Right atrium auricular region (tissue), 2 donors: ENCODE data around the gene EVA1A. TPM values are rescaled to one million over a fixed set of nuclear protein-coding genes. Genes with fewer than 3 reads are reported as not detected.

Source experiments
- DNase-seq: peaks from one replicate; pipeline ENCODE4 v3.0.0-alpha.2; 2019; ENCODE audit warnings: low spot score
- H3K27ac ChIP-seq, 2 donors: fragments of 200-600 bp; sonication (generic); 1 replicate in 1 of 2; 2 replicates in 1 of 2; pipeline ENCODE4 v1.5.1; 2016 to 2019
- H3K27me3 ChIP-seq, 2 donors: fragments of 200-600 bp; sonication (generic); one replicate each; pipeline versions ENCODE4 v1.5.1 to v1.6.0; 2017 to 2019
- H3K36me3 ChIP-seq: fragments of 200-600 bp; sonication (generic); one replicate; pipeline ENCODE4 v1.5.1; 2016
- H3K4me1 ChIP-seq, 2 donors: fragments of 200-600 bp; sonication (generic); one replicate each; pipeline versions ENCODE4 v1.5.1 to v1.6.0; 2017 to 2019
- H3K4me3 ChIP-seq, 2 donors: fragments of 200-600 bp; sonication (generic); 1 replicate in 1 of 2; 2 replicates in 1 of 2; pipeline ENCODE4 v1.5.1; 2017 to 2019; ENCODE audit warnings: mild to moderate bottlenecking in 1 of 2, moderate library complexity in 1 of 2
- H3K9me3 ChIP-seq, 2 donors: fragments of 200-600 bp; sonication (generic); one replicate each; pipeline ENCODE4 v1.5.1; 2019
- total RNA-seq, 2 donors: library from RNA; depleted of rRNA; stranded (reverse); fragments of >200 nt; gene quantifications; one replicate each; pipeline ENCODE4 v1.1.0, GENCODE V29; 2016
- TF ChIP-seq, protein P1 (sequence below), 2 donors: fragments of 200-600 bp; sonication (generic); IDR thresholded peaks; one replicate each; pipeline ENCODE4 v1.5.1; 2019; ENCODE audit warnings: antibody characterized with exemption in 2 of 2

Gene EVA1A
- total RNA-seq, 2 donors from 2014 or later: 0.47 to 1.2 TPM

GRCh38 chr2:75500633-75501032, 60.1 kb downstream of the EVA1A start:
- TF ChIP-seq, protein P1, sequence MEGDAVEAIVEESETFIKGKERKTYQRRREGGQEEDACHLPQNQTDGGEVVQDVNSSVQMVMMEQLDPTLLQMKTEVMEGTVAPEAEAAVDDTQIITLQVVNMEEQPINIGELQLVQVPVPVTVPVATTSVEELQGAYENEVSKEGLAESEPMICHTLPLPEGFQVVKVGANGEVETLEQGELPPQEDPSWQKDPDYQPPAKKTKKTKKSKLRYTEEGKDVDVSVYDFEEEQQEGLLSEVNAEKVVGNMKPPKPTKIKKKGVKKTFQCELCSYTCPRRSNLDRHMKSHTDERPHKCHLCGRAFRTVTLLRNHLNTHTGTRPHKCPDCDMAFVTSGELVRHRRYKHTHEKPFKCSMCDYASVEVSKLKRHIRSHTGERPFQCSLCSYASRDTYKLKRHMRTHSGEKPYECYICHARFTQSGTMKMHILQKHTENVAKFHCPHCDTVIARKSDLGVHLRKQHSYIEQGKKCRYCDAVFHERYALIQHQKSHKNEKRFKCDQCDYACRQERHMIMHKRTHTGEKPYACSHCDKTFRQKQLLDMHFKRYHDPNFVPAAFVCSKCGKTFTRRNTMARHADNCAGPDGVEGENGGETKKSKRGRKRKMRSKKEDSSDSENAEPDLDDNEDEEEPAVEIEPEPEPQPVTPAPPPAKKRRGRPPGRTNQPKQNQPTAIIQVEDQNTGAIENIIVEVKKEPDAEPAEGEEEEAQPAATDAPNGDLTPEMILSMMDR (IDR thresholded peaks at IDR 0.05): no peak
- H3K27ac ChIP-seq: no peak overlapping the region
- H3K36me3 ChIP-seq: no peaks in the 10 kb centered on the region
- no peaks in the 10 kb centered on the region for H3K9me3 ChIP-seq
- no peak overlapping the region for H3K4me3 ChIP-seq
- DNase-seq: no peak
- H3K27me3 ChIP-seq: no peaks in the 10 kb centered on the region
- H3K4me1 ChIP-seq: no peaks in the 10 kb centered on the region

DNA sequence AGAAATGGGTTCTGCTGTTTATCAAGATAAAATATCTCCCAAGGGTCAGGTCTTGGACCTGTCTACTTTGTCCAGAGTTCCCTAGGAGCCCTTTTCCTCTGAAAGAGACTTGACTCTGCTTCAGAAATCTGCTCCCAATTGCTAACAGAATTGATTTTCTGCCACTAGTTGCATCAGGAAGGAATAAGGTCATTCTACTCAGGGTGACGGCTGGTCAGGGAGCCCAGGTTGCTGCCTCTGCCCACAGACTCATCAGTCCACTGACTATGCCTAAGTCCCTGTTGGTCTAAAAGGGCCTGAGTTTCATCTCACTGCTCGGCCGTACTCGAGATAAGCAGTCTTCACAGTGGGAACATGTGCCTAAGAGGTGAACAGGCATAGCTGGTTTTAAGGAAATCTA, 61.2 kb downstream of the EVA1A start:
- Histone ChIP-seq H3K36me3 (no peaks in the 10 kb centered on the region), H3K9me3 (no peaks in the 10 kb centered on the region), H3K4me3 (no peak overlapping the region), H3K27me3 (no peaks in the 10 kb centered on the region), H3K27ac (no peak overlapping the region), H3K4me1 (no peaks in the 10 kb centered on the region)
- TF ChIP-seq, protein P1 (IDR thresholded peaks at IDR 0.05): no peak
- no peak for DNase-seq

DNA sequence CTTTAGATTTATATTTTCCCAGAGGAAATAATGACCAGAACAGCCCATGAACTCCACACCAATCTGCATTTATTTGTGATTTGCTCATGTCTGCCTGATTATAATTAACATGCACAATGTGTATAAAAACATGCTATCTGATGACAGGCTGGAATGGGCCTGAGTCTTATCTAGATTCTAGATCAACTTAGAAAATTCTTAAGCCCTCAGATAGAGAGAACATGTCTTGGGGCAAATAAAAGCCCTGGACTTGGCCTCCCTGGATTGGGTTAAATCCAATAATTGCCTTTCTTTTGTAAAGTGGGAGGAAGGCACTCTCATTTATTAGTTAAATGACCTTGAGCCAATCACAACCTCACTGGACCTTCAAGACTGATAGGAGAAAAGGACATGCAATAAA, 61.8 kb downstream of the EVA1A start:
- DNase-seq: no peak
- H3K4me1 ChIP-seq: no peaks in the 10 kb centered on the region
- no peaks in the 10 kb centered on the region for H3K27me3 ChIP-seq
- H3K27ac ChIP-seq: no peak overlapping the region
- H3K36me3 ChIP-seq: no peaks in the 10 kb centered on the region
- TF ChIP-seq, protein P1 (IDR thresholded peaks at IDR 0.05): no peak
- no peak overlapping the region for H3K4me3 ChIP-seq
- no peaks in the 10 kb centered on the region for H3K9me3 ChIP-seq

DNA sequence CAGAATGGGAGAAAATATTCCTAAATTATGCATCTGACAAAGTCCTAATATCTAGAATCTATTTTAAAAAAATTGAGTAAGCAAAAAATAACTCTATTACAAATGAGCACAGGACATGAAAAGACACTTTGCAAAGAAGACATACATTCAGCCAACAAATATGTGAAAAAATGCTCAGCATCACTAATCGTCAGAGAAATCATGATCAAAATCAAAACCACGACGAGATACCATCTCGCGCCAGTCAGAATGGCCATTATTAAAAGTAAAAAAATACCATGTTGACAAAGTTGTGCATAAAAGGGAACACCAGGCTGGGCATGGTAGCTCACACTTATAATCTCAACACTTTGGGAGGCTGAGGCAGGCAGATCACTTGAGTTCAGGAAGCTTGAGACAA, 63.5 kb downstream of the EVA1A start:
- H3K4me3 ChIP-seq: no peak overlapping the region
- no peak for DNase-seq

DNA sequence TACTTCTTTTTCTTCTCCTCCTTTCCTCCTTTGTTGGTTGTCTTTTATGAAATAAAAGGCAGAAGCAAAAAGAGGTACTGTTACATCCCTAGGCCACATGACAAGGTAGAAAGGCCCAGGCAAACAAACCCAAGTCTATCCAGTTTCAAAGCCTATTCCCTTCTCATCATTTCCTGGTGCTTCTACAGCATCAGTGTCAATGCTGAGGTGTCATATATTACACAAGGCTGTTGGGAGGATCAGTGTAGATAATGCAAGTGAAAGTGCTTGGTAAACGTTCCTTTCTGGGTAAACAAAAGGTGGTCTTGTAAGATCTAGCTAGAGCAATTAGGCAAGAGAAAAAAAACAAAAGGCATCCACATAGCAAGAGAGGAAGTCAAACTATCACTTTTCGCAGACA, 64.9 kb downstream of the EVA1A start:
- no peak for DNase-seq
- no peak overlapping the region for H3K27ac ChIP-seq
- no peaks in the 10 kb centered on the region for H3K27me3 ChIP-seq
- TF ChIP-seq, protein P1 (IDR thresholded peaks at IDR 0.05): no peak
- no peak overlapping the region for H3K4me3 ChIP-seq
- no peaks in the 10 kb centered on the region for H3K9me3 ChIP-seq
- no peaks in the 10 kb centered on the region for H3K4me1 ChIP-seq
- H3K36me3 ChIP-seq: no peaks in the 10 kb centered on the region

More for the DNA sequence above, 63.5 kb downstream of the EVA1A start:
- Histone ChIP-seq H3K27ac (no peak overlapping the region), H3K4me1 (no peaks in the 10 kb centered on the region), H3K27me3 (no peaks in the 10 kb centered on the region), H3K9me3 (no peaks in the 10 kb centered on the region), H3K36me3 (no peaks in the 10 kb centered on the region)
- TF ChIP-seq, protein P1 (IDR thresholded peaks at IDR 0.05): no peak

DNA sequence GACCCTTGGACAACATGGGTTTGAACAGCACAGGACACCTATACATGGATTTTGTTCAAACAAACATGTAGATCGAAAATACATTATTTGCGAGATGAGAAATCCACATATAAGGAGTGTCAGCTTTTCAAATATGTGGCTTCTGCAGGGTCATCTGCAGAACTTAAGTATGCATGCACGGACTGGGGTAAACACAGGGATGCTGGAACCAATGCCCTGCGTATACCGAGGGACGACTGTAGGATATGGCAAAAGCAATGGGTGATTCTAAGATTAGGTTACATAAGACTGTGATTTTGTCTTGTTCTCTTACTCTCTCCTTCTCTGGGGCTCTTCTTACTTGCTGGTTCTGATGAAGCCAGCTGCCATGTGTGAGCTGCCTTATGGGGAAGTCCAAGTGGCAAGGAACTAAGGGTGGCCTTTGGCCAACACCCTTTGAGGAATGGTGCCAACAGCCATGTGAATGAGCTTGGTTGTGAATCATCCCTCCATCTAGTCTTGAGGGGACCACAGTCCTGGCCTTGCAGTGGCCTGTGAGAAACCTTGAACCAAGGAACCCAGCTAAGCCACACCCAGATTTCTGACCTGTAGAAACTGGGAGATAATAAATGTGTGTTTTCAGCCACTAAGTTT, 66.5 kb downstream of the EVA1A start:
- H3K36me3 ChIP-seq: no peaks in the 10 kb centered on the region

More for the DNA sequence above, 66.5 kb downstream of the EVA1A start:
- no peak overlapping the region for H3K27ac ChIP-seq
- no peak overlapping the region for H3K4me3 ChIP-seq
- TF ChIP-seq, protein P1 (IDR thresholded peaks at IDR 0.05): no peak
- H3K27me3 ChIP-seq: no peaks in the 10 kb centered on the region
- no peaks in the 10 kb centered on the region for H3K9me3 ChIP-seq
- no peak for DNase-seq
- H3K4me1 ChIP-seq: no peaks in the 10 kb centered on the region
